GM19468 (cell line): ENCODE measurements around the gene RNASEH1.
"Not testable (repeated sequence)": the region's sequence is repeated elsewhere in the genome, so short reads cannot be mapped to it uniquely, and the experiment has no call there.

ENCODE experiments used
- ATAC-seq: cut with Tn5 transposase; IDR thresholded peaks from one replicate; pipeline ENCODE4 v1.9.1; 2021; ENCODE audit warnings: mild to moderate bottlenecking, moderate library complexity, moderate number of reproducible peaks; ENCODE audit not compliant: unreplicated experiment; ENCODE audit errors: extremely low read depth

Gene RNASEH1

DNA sequence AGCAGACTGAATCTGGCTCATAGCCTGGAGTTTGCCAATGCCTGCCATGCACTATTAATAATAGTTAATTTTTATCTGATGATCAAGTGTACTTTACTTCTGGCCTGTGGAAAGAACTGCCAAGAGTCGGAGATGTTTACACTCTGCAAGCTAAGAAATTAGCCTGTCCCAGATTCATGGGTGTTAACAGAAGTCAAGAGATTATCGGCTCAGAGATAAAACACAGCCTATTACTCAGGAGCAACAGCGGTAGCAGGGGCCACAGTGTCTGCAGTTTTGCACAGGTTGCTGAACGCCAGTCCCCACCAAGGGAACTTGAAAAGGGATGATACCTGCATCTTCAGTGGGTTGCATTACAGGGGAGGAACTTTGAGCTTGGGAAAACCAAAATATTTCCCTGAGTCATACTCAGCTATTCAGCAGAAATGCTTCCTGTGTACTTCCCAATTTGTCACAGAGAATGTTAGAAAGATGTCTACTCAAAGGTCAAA lies 34.5 kb downstream of the RNASEH1 start:
- ATAC-seq = no peak

- ATAC-seq = no peak
Observed at GRCh38 chr2:3522961-3523421, 35.1 kb downstream of the RNASEH1 start.

GRCh38 chr2:3520591-3520990 lies 37.5 kb downstream of the RNASEH1 start:
- no peak for ATAC-seq

GRCh38 chr2:3519255-3520205 lies 38.6 kb downstream of the RNASEH1 start, which contains the start of gene ADI1:
TSS of gene ADI1 (minus strand) at chr2:3519531. CDS start at chr2:3519487, 44 bp downstream.
- peak; percentile 27 for ATAC-seq

DNA sequence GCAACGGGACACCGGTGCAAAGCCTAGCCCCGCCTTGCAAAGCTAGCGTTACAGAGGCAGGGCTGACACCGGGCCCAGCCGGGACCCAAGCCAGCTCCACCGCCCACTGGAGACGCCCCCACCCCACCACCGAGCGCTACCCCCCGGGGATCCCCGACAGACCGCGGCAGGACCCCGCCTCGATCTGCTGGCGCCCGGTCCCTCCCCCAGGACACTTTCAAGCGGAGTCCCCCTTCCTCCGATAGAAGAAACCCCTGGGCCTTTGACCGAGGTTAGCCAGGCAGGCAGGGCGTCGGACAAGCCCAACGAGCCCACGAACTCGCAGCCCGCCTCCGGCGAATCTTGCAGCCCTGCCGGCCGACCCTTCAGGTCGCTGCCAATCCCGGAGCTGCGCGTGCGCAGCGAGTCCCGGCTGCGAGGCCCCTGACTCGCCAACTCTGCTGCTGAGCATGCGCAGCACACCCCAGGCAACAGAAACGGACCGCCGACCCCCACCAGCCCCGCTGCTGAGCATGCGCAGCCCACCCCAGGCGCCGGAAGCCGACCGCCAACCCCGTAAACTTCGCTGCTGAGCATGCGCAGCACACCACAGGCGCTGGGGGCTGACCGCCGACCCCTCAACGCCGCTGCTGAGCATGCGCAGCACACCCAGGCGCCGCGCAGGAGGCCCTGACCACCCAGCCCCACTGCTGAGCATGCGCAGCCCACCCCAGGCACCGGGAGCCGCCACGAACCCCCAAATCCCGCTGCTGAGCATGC lies 39.5 kb downstream of the RNASEH1 start:
- ATAC-seq = peak; percentile 93

GRCh38 chr2:3517948-3518495 lies 40.1 kb downstream of the RNASEH1 start:
- no peak for ATAC-seq

DNA sequence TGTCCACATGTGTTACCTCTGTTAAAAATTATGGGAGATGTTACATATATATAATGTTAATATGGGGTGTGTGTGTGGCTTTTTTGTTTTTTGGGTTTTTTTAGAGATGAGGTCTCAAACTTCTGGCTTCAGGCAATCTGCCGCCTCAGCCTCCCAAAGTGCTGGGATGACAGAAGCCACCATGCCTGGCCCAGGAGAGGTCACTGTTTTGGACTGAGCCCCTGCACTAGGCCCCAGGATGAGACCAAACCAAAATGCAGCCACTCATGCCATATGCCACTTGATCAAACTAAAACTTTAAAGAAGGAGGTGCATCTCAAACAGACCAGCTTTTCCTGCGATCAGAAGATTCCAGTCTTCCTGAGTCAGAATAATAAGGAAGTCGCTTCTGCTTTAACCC lies 41.3 kb downstream of the RNASEH1 start:
- no peak for ATAC-seq

DNA sequence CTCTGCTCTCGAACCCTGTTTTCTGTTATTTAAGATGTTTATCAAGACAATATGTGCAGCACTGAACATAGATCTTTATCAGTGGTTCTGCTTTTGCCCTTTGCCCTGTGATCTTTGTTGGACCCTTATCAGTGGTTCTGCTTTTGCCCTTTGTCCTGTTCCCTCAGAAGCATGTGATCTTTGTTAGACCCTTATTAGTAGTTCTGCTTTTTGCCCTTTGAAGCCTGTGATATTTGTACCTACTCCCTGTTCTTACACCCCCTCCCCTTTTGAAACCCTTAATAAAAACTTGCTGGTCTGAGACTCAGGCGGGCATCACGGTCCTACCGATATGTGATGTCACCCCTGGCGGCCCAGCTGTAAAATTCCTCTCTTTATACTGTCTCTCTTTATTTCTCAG lies 42.7 kb downstream of the RNASEH1 start:
- not testable (repeated sequence) for ATAC-seq

GRCh38 chr2:3513026-3513810 lies 44.9 kb downstream of the RNASEH1 start:
- ATAC-seq = no peak

DNA sequence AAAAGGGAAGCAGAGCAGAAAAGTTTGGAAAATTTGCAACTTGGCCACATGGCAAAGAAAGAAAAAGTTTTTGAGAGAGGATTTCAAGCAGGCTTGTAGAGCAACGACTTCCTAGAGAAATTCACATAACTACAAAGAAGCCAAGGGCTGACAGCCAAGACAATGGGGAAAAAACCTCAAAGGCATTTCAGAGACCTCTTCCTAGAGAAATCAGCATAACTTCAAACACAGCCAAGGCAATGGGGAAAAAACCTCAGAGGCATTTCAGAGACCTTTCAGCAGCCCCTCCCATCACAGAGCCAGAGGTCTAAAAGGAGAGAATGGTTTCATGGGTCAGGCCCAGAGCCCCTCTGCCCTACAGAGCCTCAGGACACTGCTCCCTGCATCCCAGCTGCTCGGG lies 46.0 kb downstream of the RNASEH1 start:
- ATAC-seq = no peak

DNA sequence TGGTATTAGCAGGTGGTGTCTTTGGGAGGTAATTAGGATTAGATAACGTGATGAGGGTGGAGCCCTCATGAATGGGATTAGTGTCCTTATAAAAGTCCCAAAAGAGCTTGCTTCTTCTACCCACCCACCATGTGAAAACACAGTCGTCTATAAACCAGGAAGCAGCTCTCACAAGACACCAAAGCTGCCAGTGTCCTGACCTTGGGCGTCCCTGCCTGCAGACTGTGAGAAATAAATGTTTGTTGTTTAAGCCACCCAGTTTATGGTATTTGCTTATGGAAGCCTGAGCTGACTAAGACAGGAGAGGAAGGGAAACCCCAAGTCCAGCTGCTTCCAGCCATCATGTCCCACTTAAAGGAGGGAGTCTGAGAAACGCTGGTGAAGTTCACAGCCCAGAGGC lies 52.4 kb downstream of the RNASEH1 start:
- no peak for ATAC-seq

DNA sequence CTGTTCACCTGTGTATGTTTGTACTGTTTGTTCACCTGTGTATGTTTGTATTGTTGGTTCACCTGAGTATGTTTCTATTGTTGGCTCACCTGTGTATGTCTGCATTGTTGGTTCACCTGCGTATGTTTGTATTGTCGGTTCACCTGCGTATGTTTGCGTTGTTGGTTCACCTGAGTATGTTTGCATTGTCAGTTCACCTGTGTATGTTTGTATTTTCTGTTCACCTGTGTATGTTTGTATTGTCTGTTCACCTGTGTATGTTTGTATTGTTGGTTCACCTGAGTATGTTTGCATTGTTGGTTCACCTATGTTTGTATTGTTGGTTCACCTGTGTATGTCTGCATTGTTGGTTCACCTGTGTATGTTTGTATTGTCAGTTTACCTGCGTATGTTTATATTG lies 53.4 kb downstream of the RNASEH1 start:
- no peak for ATAC-seq

- ATAC-seq = no peak
Observed at GRCh38 chr2:3503483-3503882, 54.6 kb downstream of the RNASEH1 start.

DNA sequence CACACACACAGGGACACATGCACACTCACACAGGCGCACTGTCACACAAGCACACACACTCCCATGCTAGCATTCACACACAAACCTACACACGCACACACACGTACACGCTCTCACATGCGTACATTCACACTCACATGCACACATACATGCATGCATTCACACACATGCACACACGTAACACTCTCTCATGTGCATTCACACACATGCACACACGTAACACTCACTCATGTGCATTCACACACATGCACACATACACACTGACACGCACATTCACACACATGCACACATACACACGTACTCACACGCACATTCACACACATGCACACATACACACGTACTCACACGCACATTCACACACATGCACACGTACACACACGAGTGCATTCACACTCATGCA lies 55.1 kb downstream of the RNASEH1 start:
- ATAC-seq = no peak

- no peak for ATAC-seq
Observed at GRCh38 chr2:3500326-3500899, 57.7 kb downstream of the RNASEH1 start.

DNA sequence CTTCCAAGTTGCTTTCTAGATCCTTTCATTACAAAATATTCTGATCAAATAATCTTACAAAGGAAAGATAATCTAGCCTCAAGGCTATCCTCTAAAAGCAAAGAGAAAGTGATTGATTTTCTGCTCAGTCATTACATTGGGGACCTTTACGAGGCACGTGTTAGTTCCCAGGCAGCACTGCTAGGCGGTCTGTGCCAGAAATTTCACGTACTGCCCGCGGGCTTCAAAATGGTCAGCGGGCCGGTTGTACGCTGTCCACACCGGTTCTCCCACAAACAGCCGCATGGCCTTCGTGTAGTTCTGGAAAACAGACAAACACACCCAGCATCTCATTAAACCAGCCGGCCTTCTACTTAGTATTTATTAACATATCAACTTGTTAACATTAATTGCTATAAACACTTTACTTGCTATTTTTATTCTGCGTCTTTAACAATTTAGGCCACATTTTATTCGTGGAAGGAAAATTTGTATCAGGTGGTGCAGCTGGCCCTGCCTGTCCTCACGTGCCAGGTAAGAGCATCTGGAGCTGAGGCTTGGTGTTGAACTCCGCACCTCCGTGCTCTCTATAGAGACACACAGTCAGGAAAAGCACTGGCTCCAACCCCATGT lies 59.2 kb downstream of the RNASEH1 start:
- ATAC-seq = no peak

- not testable (repeated sequence) for ATAC-seq
Observed at GRCh38 chr2:3496708-3497080, 61.4 kb downstream of the RNASEH1 start.
